HL-60 (cell line): Measurements from ENCODE around the gene NFATC1.

ENCODE experiments used
- DNase-seq, 2 experiments: peaks; one replicate each; pipeline ENCODE4 v3.0.0-alpha.2; 2010 to 2020; ENCODE audit warnings: low read depth in 1 of 2, low spot score in 1 of 2
- H3K27ac ChIP-seq: fragments of 250-450 bp; sonication (Bioruptor Pico); replicated peaks from 2 replicates; pipeline ENCODE4 v1.5.1; 2020; ENCODE audit warnings: mild to moderate bottlenecking, moderate library complexity
- H3K27me3 ChIP-seq: fragments of 250-450 bp; sonication (Bioruptor Pico); 2 replicates; pipeline ENCODE4 v1.5.1; 2021; ENCODE audit warnings: mild to moderate bottlenecking, moderate library complexity; ENCODE audit not compliant: insufficient read depth, poor library complexity, severe bottlenecking
- H3K4me3 ChIP-seq: replicated peaks from 2 replicates; pipeline ENCODE4 v1.5.1; 2011; ENCODE audit warnings: mild to moderate bottlenecking, control low read depth, low read length; ENCODE audit not compliant: insufficient read depth
- GABPA ChIP-seq: IDR thresholded peaks from 2 replicates; pipeline ENCODE4 v1.6.1; 2012; ENCODE audit warnings: low read depth
- POLR2AphosphoS5 ChIP-seq: IDR thresholded peaks from 2 replicates; pipeline ENCODE4 v1.6.1; 2012; ENCODE audit warnings: low read depth
- REST ChIP-seq: IDR thresholded peaks from 2 replicates; pipeline ENCODE4 v1.6.1; 2012; ENCODE audit warnings: low read depth; ENCODE audit not compliant: insufficient replicate concordance
- SPI1 ChIP-seq: IDR thresholded peaks from 2 replicates; pipeline ENCODE4 v1.6.1; 2012; ENCODE audit warnings: low read depth, mild to moderate bottlenecking, borderline replicate concordance
- TF ChIP-seq, protein P1 (sequence below): IDR thresholded peaks from one replicate; pipeline ENCODE4 v1.5.1; 2011; ENCODE audit warnings: low read length, control low read depth, inconsistent platforms; ENCODE audit not compliant: insufficient read depth

The NFATC1 gene

GRCh38 chr18:79466591-79466990 lies 70.9 kb downstream of the NFATC1 start:
- Histone ChIP-seq H3K27ac (no peak overlapping the region), H3K4me3 (no peak overlapping the region), H3K27me3 (no peaks in the 10 kb centered on the region)
- TF ChIP-seq SPI1 (no peak), REST (no peak), POLR2AphosphoS5 (no peak), GABPA (no peak)
- TF ChIP-seq, protein P1, sequence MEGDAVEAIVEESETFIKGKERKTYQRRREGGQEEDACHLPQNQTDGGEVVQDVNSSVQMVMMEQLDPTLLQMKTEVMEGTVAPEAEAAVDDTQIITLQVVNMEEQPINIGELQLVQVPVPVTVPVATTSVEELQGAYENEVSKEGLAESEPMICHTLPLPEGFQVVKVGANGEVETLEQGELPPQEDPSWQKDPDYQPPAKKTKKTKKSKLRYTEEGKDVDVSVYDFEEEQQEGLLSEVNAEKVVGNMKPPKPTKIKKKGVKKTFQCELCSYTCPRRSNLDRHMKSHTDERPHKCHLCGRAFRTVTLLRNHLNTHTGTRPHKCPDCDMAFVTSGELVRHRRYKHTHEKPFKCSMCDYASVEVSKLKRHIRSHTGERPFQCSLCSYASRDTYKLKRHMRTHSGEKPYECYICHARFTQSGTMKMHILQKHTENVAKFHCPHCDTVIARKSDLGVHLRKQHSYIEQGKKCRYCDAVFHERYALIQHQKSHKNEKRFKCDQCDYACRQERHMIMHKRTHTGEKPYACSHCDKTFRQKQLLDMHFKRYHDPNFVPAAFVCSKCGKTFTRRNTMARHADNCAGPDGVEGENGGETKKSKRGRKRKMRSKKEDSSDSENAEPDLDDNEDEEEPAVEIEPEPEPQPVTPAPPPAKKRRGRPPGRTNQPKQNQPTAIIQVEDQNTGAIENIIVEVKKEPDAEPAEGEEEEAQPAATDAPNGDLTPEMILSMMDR = no peak
- no peak for DNase-seq

DNA sequence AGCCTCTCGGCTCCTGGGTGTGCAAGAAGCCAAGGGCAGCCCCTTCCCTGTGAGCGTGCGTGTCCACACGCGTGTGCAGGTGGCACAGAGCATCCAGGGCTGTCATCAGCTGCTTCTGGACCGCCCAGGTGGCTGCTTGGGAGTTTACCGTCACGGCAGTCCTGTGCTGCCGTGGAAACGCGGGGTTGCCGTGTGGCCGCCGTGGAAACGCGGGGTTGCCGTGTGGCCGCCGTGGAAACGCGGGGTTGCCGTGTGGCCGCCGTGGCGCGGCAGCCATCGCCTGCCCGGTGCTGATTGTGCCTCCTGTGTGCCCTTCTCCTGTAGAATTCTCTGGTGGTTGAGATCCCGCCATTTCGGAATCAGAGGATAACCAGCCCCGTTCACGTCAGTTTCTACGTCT lies 71.4 kb downstream of the NFATC1 start:
- no peak overlapping the region for H3K4me3 ChIP-seq
- TF ChIP-seq REST (no peak), POLR2AphosphoS5 (no peak), SPI1 (no peak), GABPA (no peak)
- TF ChIP-seq, protein P1 = no peak
- H3K27me3 ChIP-seq = no peaks in the 10 kb centered on the region
- no peak overlapping the region for H3K27ac ChIP-seq
- DNase-seq = no peak

DNA sequence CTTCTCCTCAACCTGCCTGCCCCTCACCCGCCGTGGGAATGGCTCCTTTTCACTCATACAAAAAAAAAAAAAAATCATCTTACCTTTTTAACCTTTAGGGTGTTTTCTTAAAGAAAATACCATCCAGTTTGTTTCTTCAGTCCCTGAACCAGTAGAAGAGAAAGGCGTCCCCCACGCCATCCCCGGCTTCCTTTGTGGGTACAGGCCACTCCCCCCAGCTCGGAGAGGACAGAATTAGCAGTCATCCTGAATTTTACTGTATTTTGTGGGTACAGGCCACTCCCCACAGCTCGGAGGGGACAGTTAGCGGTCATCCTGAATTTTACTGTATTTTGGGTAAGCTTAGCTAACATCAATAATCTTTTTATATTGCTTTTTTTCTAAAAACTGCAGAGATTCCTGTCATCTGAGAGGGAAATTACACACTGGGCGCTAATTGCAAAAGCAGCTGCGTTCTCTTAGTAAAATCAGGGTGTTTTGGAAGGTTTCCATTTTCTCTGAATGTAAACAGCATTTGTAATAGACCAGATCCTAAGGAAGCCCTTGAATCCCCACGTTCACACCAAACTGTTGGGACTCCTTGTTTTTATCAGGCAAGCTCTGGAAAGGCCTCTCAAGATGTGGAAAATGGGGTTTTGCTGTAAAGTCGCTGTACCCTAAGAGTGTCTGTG lies 72.5 kb downstream of the NFATC1 start:
- Histone ChIP-seq H3K27me3 (no peaks in the 10 kb centered on the region), H3K4me3 (no peak overlapping the region), H3K27ac (no peak overlapping the region)
- no peak for DNase-seq
- no peak for TF ChIP-seq POLR2AphosphoS5
- TF ChIP-seq, protein P1 = no peak
- TF ChIP-seq SPI1 = no peak
- no peak for TF ChIP-seq GABPA

- no peaks in the 10 kb centered on the region for H3K27me3 ChIP-seq
- H3K27ac ChIP-seq = no peak overlapping the region
- H3K4me3 ChIP-seq = no peak overlapping the region
- no peak for DNase-seq
- TF ChIP-seq SPI1 (no peak), POLR2AphosphoS5 (no peak), GABPA (no peak), REST (no peak)
- TF ChIP-seq, protein P1 = no peak
These were observed 73.6 kb downstream of the NFATC1 start for GRCh38 chr18:79469309-79469708.
